HepG2 (cell line): ENCODE results near the gene GAS2. TPM values are rescaled to one million over a fixed set of nuclear protein-coding genes. Genes with fewer than 3 reads are reported as not detected.

Source experiments
- ATAC-seq: fragments of 200-7000 bp; cut with Tn5 transposase; 3 replicates; pipeline ENCODE4 v1.9.1; 2020; ENCODE audit warnings: mild to moderate bottlenecking, moderate library complexity
- BruUV-seq: library from RNA; stranded (reverse); fragments of 400-500 nt; replicated peaks from 2 replicates; lab custom pipeline; 2021; lab: Mats Ljungman, UMichigan
- CTCF ChIA-PET: fragments of 300-600 bp; formaldehyde crosslinking; extraction: SDS; loops from one replicate; lab custom pipeline; 2021; ENCODE audit warnings: low total read pairs, inconsistent platforms, low intra/inter-chr PET ratio; lab: Yijun Ruan, JAX
- POLR2A ChIA-PET: fragments of 350-600 bp; sonication (Branson Sonifier 250); formaldehyde crosslinking; loops from one replicate; lab custom pipeline; 2020; ENCODE audit warnings: antibody characterized with exemption, inconsistent platforms; lab: Yijun Ruan, JAX
- DNase-seq: peaks from one replicate; pipeline ENCODE4 v3.0.0-alpha.2; 2015; ENCODE audit warnings: low spot score
- FAIRE-seq: peaks from 3 replicates; lab custom pipeline; 2011; peaks lifted over from hg19 to GRCh38; lab: Jason Lieb, UNC
- H2AFZ ChIP-seq: one replicate; pipeline ENCODE4 v1.6.1; 2011; ENCODE audit warnings: low read length, inconsistent platforms
- H3K27ac ChIP-seq: fragments of 300-600 bp; 3 replicates; pipeline ENCODE4 v1.8.0; 2011; ENCODE audit warnings: mixed run types, mild to moderate bottlenecking, mixed read lengths, low read length, inconsistent platforms; ENCODE audit not compliant: insufficient read depth; ENCODE audit errors: extremely low read length
- H3K27me3 ChIP-seq, 2 experiments: fragments of 200-600 bp in 1 of 2; 2 replicates in 1 of 2; 3 replicates in 1 of 2; pipeline versions ENCODE4 v1.6.0 to v1.8.0; 2011; ENCODE audit warnings: low read length in 2 of 2, mild to moderate bottlenecking in 2 of 2, moderate library complexity in 2 of 2, inconsistent platforms in 1 of 2; ENCODE audit not compliant: insufficient read depth in 2 of 2, control insufficient read depth in 1 of 2
- H3K36me3 ChIP-seq, 2 experiments: fragments of 200-600 bp in 1 of 2; replicated peaks in 1 of 2; 2 replicates in 1 of 2; 3 replicates in 1 of 2; pipeline versions ENCODE4 v1.5.1 to v1.8.0; 2011; ENCODE audit warnings: low read length in 2 of 2, inconsistent platforms in 1 of 2; ENCODE audit not compliant: insufficient read depth in 2 of 2, control insufficient read depth in 1 of 2
- H3K4me1 ChIP-seq: 2 replicates; pipeline ENCODE4 v1.5.1; 2012; ENCODE audit warnings: low read length, inconsistent platforms; ENCODE audit not compliant: insufficient read depth
- H3K4me2 ChIP-seq: 2 replicates; pipeline ENCODE4 v1.6.0; 2011; ENCODE audit warnings: low read depth, low read length, inconsistent platforms
- H3K4me3 ChIP-seq, 3 experiments: fragments of 200-600 bp in 1 of 3; sonication (generic), shearing (Covaris generic) in 1 of 3; replicated peaks in 1 of 3; 2 replicates each; pipeline ENCODE4 v1.5.1; 2011 to 2016; ENCODE audit warnings: low read length in 3 of 3, inconsistent platforms in 2 of 3, low read depth in 2 of 3, mild to moderate bottlenecking in 2 of 3, control low read depth in 1 of 3, mixed read lengths in 1 of 3; ENCODE audit not compliant: insufficient read depth in 1 of 3
- H3K79me2 ChIP-seq: one replicate; pipeline ENCODE4 v1.6.1; 2011; ENCODE audit warnings: low read length, inconsistent platforms; ENCODE audit not compliant: insufficient read depth
- H3K9ac ChIP-seq: 2 replicates; pipeline ENCODE4 v1.6.0; 2011; ENCODE audit warnings: mild to moderate bottlenecking, low read depth, low read length, inconsistent platforms; ENCODE audit not compliant: insufficient read depth
- H3K9me3 ChIP-seq: 2 replicates; pipeline ENCODE4 v1.5.1; 2012; ENCODE audit warnings: mild to moderate bottlenecking, low read length
- H4K20me1 ChIP-seq: 2 replicates; pipeline ENCODE4 v1.6.0; 2011; ENCODE audit warnings: inconsistent platforms, mild to moderate bottlenecking, low read length, moderate library complexity; ENCODE audit not compliant: insufficient read depth
- CENPT ChIP-seq: sonication (generic); formaldehyde crosslinking; IDR thresholded peaks from 2 replicates; pipeline ENCODE4 v1.8.0; 2022; ENCODE audit warnings: low read depth, mild to moderate bottlenecking, moderate library complexity, missing genetic modification reagents
- JUNB ChIP-seq: sonication (generic); formaldehyde crosslinking; IDR thresholded peaks from 2 replicates; pipeline ENCODE4 v1.8.0; 2022; ENCODE audit warnings: missing genetic modification reagents, mild to moderate bottlenecking, borderline replicate concordance
- NR0B2 ChIP-seq: sonication (generic); formaldehyde crosslinking; IDR thresholded peaks from 2 replicates; pipeline ENCODE4 v1.4.0; 2020; ENCODE audit warnings: mild to moderate bottlenecking, missing genetic modification reagents
- RCOR2 ChIP-seq: IDR thresholded peaks from 2 replicates; pipeline ENCODE4 v1.6.1; 2016; ENCODE audit warnings: missing biosample characterization, missing genetic modification reagents
- SIX4 ChIP-seq: sonication (generic); formaldehyde crosslinking; IDR thresholded peaks from 2 replicates; pipeline ENCODE4 v1.4.0; 2020; ENCODE audit warnings: missing genetic modification reagents
- TAF15 ChIP-seq: fragments of 200-400 bp; formaldehyde crosslinking; IDR thresholded peaks from one replicate; pipeline ENCODE4 v1.6.1; 2018; ENCODE audit warnings: mild to moderate bottlenecking, low read depth, low read length; ENCODE audit not compliant: poor library complexity, severe bottlenecking
- TBX2 ChIP-seq: sonication (generic); formaldehyde crosslinking; IDR thresholded peaks from 2 replicates; pipeline ENCODE4 v1.5.0; 2020; ENCODE audit warnings: missing genetic modification reagents, mild to moderate bottlenecking, borderline replicate concordance
- THRA ChIP-seq: sonication (generic); formaldehyde crosslinking; IDR thresholded peaks from 2 replicates; pipeline ENCODE4 v1.4.0; 2020; ENCODE audit warnings: missing genetic modification reagents, borderline replicate concordance
- ZNF263 ChIP-seq: sonication (generic); formaldehyde crosslinking; IDR thresholded peaks from 2 replicates; pipeline ENCODE4 v1.4.0; 2020; ENCODE audit warnings: missing genetic modification reagents
- ZNF337 ChIP-seq: sonication (generic); formaldehyde crosslinking; IDR thresholded peaks from 2 replicates; pipeline ENCODE4 v1.5.1; 2020; ENCODE audit warnings: missing genetic modification reagents, low read depth, mild to moderate bottlenecking, borderline replicate concordance
- ZNF431 ChIP-seq: sonication (generic); formaldehyde crosslinking; IDR thresholded peaks from 2 replicates; pipeline ENCODE4 v1.9.0; 2022; ENCODE audit warnings: missing genetic modification reagents, low read depth, mild to moderate bottlenecking, borderline replicate concordance
- ZNF562 ChIP-seq: sonication (generic); formaldehyde crosslinking; IDR thresholded peaks from 2 replicates; pipeline ENCODE4 v1.8.0; 2022; ENCODE audit warnings: missing genetic modification reagents, borderline replicate concordance
- ZNF775 ChIP-seq: sonication (generic); formaldehyde crosslinking; IDR thresholded peaks from 2 replicates; pipeline ENCODE4 v1.4.0; 2020; ENCODE audit warnings: missing genetic modification reagents, mild to moderate bottlenecking, moderate library complexity, borderline replicate concordance
- ZSCAN12 ChIP-seq: sonication (generic); formaldehyde crosslinking; IDR thresholded peaks from 2 replicates; pipeline ENCODE4 v1.9.0; 2021; ENCODE audit warnings: mild to moderate bottlenecking, missing genetic modification reagents
- WGBS: methylation state at CpG from one replicate; pipeline ENCODE4 v1.1.6; 2017; ENCODE audit warnings: low lambda C conversion rate; 5-methylcytosine and 5-hydroxymethylcytosine counted together
- in situ Hi-C: cut with HindIII; loops from 2 replicates; pipeline ENCODE4 v1.10.0; 2017; ENCODE audit warnings: low pct_unique_long_range_greater_than_20kb; ENCODE audit not compliant: extremely low pct_ligation_motif_present
- intact Hi-C: fragments of 100-400 bp; cut with micrococcal nuclease; formaldehyde crosslinking; loops from one replicate; pipeline ENCODE4 v1.10.0; 2022; ENCODE audit not compliant: unreplicated experiment
- polyA plus RNA-seq, 8 experiments: library from polyadenylated mRNA; depleted of rRNA in 3 of 8; stranded (reverse) in 7 of 8; unstranded in 1 of 8; fragments of >200 nt; fragmentation: Illumina TruSeq in 4 of 8; extraction: Trizol in 4 of 8; gene quantifications; 2 replicates each; pipeline versions ENCODE4 v1.2.1 to v1.2.3, GENCODE V29; 2011 to 2016; ENCODE audit warnings: low read depth in 4 of 8, missing spikeins in 1 of 8, mixed read lengths in 1 of 8; ENCODE audit not compliant: insufficient read depth in 1 of 8
- total RNA-seq, 5 experiments: library from RNA; depleted of rRNA; stranded (reverse); fragments of >200 nt; fragmentation: Illumina TruSeq; extraction: Trizol; gene quantifications; 2 replicates each; pipeline ENCODE4 v1.2.3, GENCODE V29; 2016; ENCODE audit warnings: low read depth in 1 of 5
- TF ChIP-seq, protein P1 (sequence below): sonication (generic); formaldehyde crosslinking; IDR thresholded peaks from 2 replicates; pipeline ENCODE4 v1.9.0; 2022; ENCODE audit warnings: missing genetic modification reagents, mild to moderate bottlenecking, borderline replicate concordance

Gene GAS2
- total and polyA plus RNA-seq, 2 of the 13 experiments (the other 11 are each of a cell fraction or from before 2014, with no cell fraction given): 26.0 to 85.1 TPM

GRCh38 chr11:22723274-22723673 is 56.9 kb downstream of the GAS2 start:
- DNase-seq: no peak
- Histone ChIP-seq H2AFZ (no peak overlapping the region), H3K9me3 (no peaks in the 10 kb centered on the region), H3K4me2 (no peak overlapping the region), H3K27ac (no peak overlapping the region), H3K27me3 (no peaks in the 10 kb centered on the region), H3K4me3 (no peak overlapping the region)
- no peak for ATAC-seq
- in situ Hi-C loops: no loop called here
- TF ChIP-seq TBX2 (no peak), SIX4 (CRISPR knock-in tag) (no peak), RCOR2 (CRISPR knock-in tag) (no peak), ZNF431 (CRISPR knock-in tag) (no peak), THRA (CRISPR knock-in tag) (no peak)
- TF ChIP-seq, all 625 proteins: peak for 0
- Histone ChIP-seq H3K9ac (no peak overlapping the region), H3K79me2 (no peaks in the 10 kb centered on the region), H4K20me1 (0 out of 2 replicates have a peak, but pooled peaks cover 2% of the 10 kb centered on the region), H3K36me3 (0 out of 5 replicates have a peak, but pooled peaks cover 0 to 1% of the 10 kb centered on the region in 2 experiments), H3K4me1 (no peaks in the 10 kb centered on the region)
- no peak for FAIRE-seq
- no TSS peak for BruUV-seq
- intact Hi-C loops: no loop called here
- ChIA-PET POLR2A (no interaction called here), CTCF (no interaction called here)
- WGBS: 97% methylated on average over 3 of the region's 3 CpGs

DNA sequence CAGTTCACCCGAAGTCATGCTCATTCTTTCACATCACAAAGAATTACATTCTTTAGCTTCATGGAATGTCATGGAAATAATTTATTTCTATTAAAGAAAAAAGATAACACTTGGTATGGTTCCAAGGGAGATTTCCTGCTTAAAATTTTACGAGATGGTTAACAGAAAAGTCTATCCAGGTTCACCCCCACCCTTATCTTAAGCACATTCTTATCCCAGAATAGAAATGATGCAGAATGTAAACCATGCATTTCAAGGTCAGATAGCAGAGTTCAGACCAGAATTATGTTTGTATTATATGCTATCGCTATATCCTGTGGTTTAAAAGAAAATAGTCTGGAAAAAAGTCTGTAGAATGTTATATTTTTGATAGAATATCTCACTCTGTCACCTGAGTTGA is 58.7 kb downstream of the GAS2 start:
- DNase-seq: no peak
- WGBS: 98% methylated on average over 3 of the region's 3 CpGs
- BruUV-seq: no TSS peak
- Histone ChIP-seq H3K36me3 (0 out of 5 replicates have a peak, but pooled peaks cover 0 to 1% of the 10 kb centered on the region in 2 experiments), H3K9me3 (no peaks in the 10 kb centered on the region), H3K79me2 (no peaks in the 10 kb centered on the region), H3K4me1 (peaks cover 10% of the 10 kb centered on the region), H2AFZ (no peak overlapping the region), H3K4me3 (no peak overlapping the region), H3K27me3 (no peaks in the 10 kb centered on the region), H3K9ac (no peak overlapping the region), H3K4me2 (no peak overlapping the region), H4K20me1 (0 out of 2 replicates have a peak, but pooled peaks cover 2% of the 10 kb centered on the region), H3K27ac (no peak overlapping the region)
- CTCF ChIA-PET: no interaction called here
- intact Hi-C loops (no loop called here), in situ Hi-C loops (loop anchor here (5.0 kb wide), 1 partner anchor 58 kb away; the partner anchor contains the start of gene GAS2)
- ATAC-seq: no peak
- POLR2A ChIA-PET: no interaction called here
- no peak for TF ChIP-seq ZNF562
- no peak for TF ChIP-seq ZNF775 (CRISPR knock-in tag)
- TF ChIP-seq JUNB (CRISPR knock-in tag): no peak
- TF ChIP-seq ZNF263 (CRISPR knock-in tag): no peak
- TF ChIP-seq, protein P1, sequence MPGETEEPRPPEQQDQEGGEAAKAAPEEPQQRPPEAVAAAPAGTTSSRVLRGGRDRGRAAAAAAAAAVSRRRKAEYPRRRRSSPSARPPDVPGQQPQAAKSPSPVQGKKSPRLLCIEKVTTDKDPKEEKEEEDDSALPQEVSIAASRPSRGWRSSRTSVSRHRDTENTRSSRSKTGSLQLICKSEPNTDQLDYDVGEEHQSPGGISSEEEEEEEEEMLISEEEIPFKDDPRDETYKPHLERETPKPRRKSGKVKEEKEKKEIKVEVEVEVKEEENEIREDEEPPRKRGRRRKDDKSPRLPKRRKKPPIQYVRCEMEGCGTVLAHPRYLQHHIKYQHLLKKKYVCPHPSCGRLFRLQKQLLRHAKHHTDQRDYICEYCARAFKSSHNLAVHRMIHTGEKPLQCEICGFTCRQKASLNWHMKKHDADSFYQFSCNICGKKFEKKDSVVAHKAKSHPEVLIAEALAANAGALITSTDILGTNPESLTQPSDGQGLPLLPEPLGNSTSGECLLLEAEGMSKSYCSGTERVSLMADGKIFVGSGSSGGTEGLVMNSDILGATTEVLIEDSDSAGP (CRISPR knock-in tag): no peak
- no peak for TF ChIP-seq CENPT (CRISPR knock-in tag)
- TF ChIP-seq ZSCAN12: no peak
- TF ChIP-seq ZNF337: no peak
- TF ChIP-seq TAF15: no peak
- no peak for TF ChIP-seq NR0B2 (CRISPR knock-in tag)
- no peak for FAIRE-seq
